Gastrocnemius medialis (tissue), 4 donors: Measurements from ENCODE around the gene CRYGN. TPM values are rescaled to one million over a fixed set of nuclear protein-coding genes. Genes with fewer than 3 reads are reported as not detected.
A peak's percentile ranks its signal among the peaks of the same experiment; 100 is the strongest.

Experiments used
- ATAC-seq, 2 donors: fragments of 150-250 bp; one replicate each; pipeline ENCODE4 v1.9.1; 2016
- DNase-seq, 2 donors: peaks; one replicate each; pipeline ENCODE4 v3.0.0-alpha.2; 2019
- H3K27ac ChIP-seq, 4 donors: fragments of 200-600 bp; sonication (generic); 1 replicate in 1 of 4; 2 replicates in 3 of 4; pipeline ENCODE4 v1.5.1; 2016 to 2018; ENCODE audit warnings: mild to moderate bottlenecking in 2 of 4, moderate library complexity in 1 of 4
- H3K27me3 ChIP-seq, 3 donors: fragments of 200-600 bp; sonication (generic) in 2 of 3; 1 replicate in 1 of 3; 2 replicates in 2 of 3; pipeline versions ENCODE4 v1.5.1 to v1.6.0; 2016 to 2019; ENCODE audit warnings: mild to moderate bottlenecking in 1 of 3, moderate library complexity in 1 of 3
- H3K36me3 ChIP-seq, 2 donors: fragments of 200-600 bp; sonication (generic) in 1 of 2; one replicate each; pipeline ENCODE4 v1.5.1; 2017 to 2018
- H3K4me1 ChIP-seq, 2 donors: fragments of 200-600 bp; sonication (generic) in 1 of 2; one replicate each; pipeline ENCODE4 v1.5.1; 2016 to 2017; ENCODE audit warnings: mild to moderate bottlenecking in 2 of 2
- H3K4me3 ChIP-seq, 4 donors: fragments of 200-600 bp; sonication (generic) in 3 of 4; 1 replicate in 1 of 4; 2 replicates in 3 of 4; pipeline ENCODE4 v1.5.1; 2016 to 2019; ENCODE audit warnings: mild to moderate bottlenecking in 2 of 4
- H3K9me3 ChIP-seq, 3 donors: fragments of 200-600 bp; sonication (generic) in 2 of 3; 1 replicate in 1 of 3; 2 replicates in 2 of 3; pipeline ENCODE4 v1.5.1; 2016 to 2019
- POLR2A ChIP-seq, 2 donors: fragments of 450-650 bp; IDR thresholded peaks; one replicate each; pipeline ENCODE4 v1.6.1; 2017; ENCODE audit warnings: antibody characterized with exemption in 2 of 2, mild to moderate bottlenecking in 2 of 2, moderate library complexity in 2 of 2
- in situ Hi-C, 4 donors: fragments of 200-750 bp; cut with MboI; loops; one replicate each; pipeline versions ENCODE4 v1.15.0 to v1.8.0; 2017; ENCODE audit warnings: low sequenced_read_pairs in 4 of 4
- intact Hi-C: fragments of 100-400 bp; cut with DNase I; formaldehyde crosslinking; loops from one replicate; pipeline ENCODE4 v1.15.1; 2023; ENCODE audit warnings: low total_unique reads
- total RNA-seq, 4 donors: library from RNA; depleted of rRNA; stranded (reverse); fragments of >200 nt; gene quantifications; one replicate each; pipeline versions ENCODE4 v1.1.0 to v1.2.3, GENCODE V29; 2016
- TF ChIP-seq, protein P1 (sequence below), 5 experiments: fragments of 450-650 bp in 3 of 5; fragments of 200-600 bp in 2 of 5; sonication (generic) in 2 of 5; IDR thresholded peaks in 4 of 5; conservative IDR thresholded peaks in 1 of 5; 1 replicate in 4 of 5; 2 replicates in 1 of 5; pipeline ENCODE4 v1.5.1; 2016 to 2019; ENCODE audit warnings: antibody characterized with exemption in 5 of 5, mild to moderate bottlenecking in 3 of 5, moderate library complexity in 3 of 5

Gene CRYGN
- total RNA-seq, 4 donors from 2014 or later: not detected

GRCh38 chr7:151447901-151448260 is 7.9 kb upstream of the CRYGN start:
- peaks cover 0 to 7% of the 10 kb centered on the region in 2 donors for H3K4me1 ChIP-seq
- intact Hi-C loops: loop anchor here (1.0 to 5.0 kb wide), 2 partner anchors 80 to 131 kb away; no protein-coding TSS in a partner anchor
- H3K27me3 ChIP-seq: no peaks in the 10 kb centered on the region
- no peak overlapping the region for H3K27ac ChIP-seq
- in situ Hi-C loops: loop anchor here in 3 of 4 donors (5.0 kb wide), 1 partner anchor 81 kb away; no protein-coding TSS in a partner anchor
- H3K4me3 ChIP-seq: peak overlapping the region; percentile 61 to 82 (median 66)
- no peaks in the 10 kb centered on the region for H3K36me3 ChIP-seq
- no peak for TF ChIP-seq POLR2A (IDR thresholded peaks at IDR 0.05)
- TF ChIP-seq, protein P1, sequence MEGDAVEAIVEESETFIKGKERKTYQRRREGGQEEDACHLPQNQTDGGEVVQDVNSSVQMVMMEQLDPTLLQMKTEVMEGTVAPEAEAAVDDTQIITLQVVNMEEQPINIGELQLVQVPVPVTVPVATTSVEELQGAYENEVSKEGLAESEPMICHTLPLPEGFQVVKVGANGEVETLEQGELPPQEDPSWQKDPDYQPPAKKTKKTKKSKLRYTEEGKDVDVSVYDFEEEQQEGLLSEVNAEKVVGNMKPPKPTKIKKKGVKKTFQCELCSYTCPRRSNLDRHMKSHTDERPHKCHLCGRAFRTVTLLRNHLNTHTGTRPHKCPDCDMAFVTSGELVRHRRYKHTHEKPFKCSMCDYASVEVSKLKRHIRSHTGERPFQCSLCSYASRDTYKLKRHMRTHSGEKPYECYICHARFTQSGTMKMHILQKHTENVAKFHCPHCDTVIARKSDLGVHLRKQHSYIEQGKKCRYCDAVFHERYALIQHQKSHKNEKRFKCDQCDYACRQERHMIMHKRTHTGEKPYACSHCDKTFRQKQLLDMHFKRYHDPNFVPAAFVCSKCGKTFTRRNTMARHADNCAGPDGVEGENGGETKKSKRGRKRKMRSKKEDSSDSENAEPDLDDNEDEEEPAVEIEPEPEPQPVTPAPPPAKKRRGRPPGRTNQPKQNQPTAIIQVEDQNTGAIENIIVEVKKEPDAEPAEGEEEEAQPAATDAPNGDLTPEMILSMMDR (IDR thresholded peaks at IDR 0.05 in 4 of 5, conservative IDR thresholded peaks at IDR 0.05 in 1 of 5): no peak
- H3K9me3 ChIP-seq: no peaks in the 10 kb centered on the region
- ATAC-seq (no peak), DNase-seq (no peak)

GRCh38 chr7:151447312-151447711 is 7.4 kb upstream of the CRYGN start:
- in situ Hi-C loops: loop anchor here in 3 of 4 donors (5.0 kb wide), 1 partner anchor 80 kb away; no protein-coding TSS in a partner anchor
- ATAC-seq: no peak
- no peaks in the 10 kb centered on the region for H3K27me3 ChIP-seq
- peak in 1 of 2 donors; percentile 12 for DNase-seq
- peaks cover 0 to 7% of the 10 kb centered on the region in 2 donors for H3K4me1 ChIP-seq
- H3K4me3 ChIP-seq: no peak overlapping the region
- intact Hi-C loops: loop anchor here (5.0 kb wide), 1 partner anchor 130 kb away; no protein-coding TSS in a partner anchor
- no peaks in the 10 kb centered on the region for H3K9me3 ChIP-seq
- H3K27ac ChIP-seq: no peak overlapping the region
- no peaks in the 10 kb centered on the region for H3K36me3 ChIP-seq
- no peak for TF ChIP-seq POLR2A (IDR thresholded peaks at IDR 0.05)
- TF ChIP-seq, protein P1 (IDR thresholded peaks at IDR 0.05 in 4 of 5, conservative IDR thresholded peaks at IDR 0.05 in 1 of 5): no peak

GRCh38 chr7:151446412-151446811 is 6.5 kb upstream of the CRYGN start:
- Histone ChIP-seq H3K9me3 (no peaks in the 10 kb centered on the region), H3K4me1 (peaks cover 0 to 7% of the 10 kb centered on the region in 2 donors), H3K36me3 (no peaks in the 10 kb centered on the region), H3K4me3 (no peak overlapping the region), H3K27ac (no peak overlapping the region), H3K27me3 (no peaks in the 10 kb centered on the region)
- intact Hi-C loops (loop anchor here (5.0 kb wide), 1 partner anchor 129 kb away; no protein-coding TSS in a partner anchor), in situ Hi-C loops (loop anchor here in 3 of 4 donors (5.0 kb wide), 1 partner anchor 79 kb away; no protein-coding TSS in a partner anchor)
- no peak for ATAC-seq
- peak in 1 of 2 donors; percentile 3 for DNase-seq
- no peak for TF ChIP-seq POLR2A (IDR thresholded peaks at IDR 0.05)
- TF ChIP-seq, protein P1 (IDR thresholded peaks at IDR 0.05 in 4 of 5, conservative IDR thresholded peaks at IDR 0.05 in 1 of 5): no peak

GRCh38 chr7:151444632-151445031 is 4.7 kb upstream of the CRYGN start:
- peaks cover 0 to 11% of the 10 kb centered on the region in 2 donors for H3K4me1 ChIP-seq
- ATAC-seq: no peak
- no peaks in the 10 kb centered on the region for H3K9me3 ChIP-seq
- peaks cover 6 to 13% (median 6%) of the 10 kb centered on the region in 3 donors for H3K27me3 ChIP-seq
- H3K27ac ChIP-seq: no peak overlapping the region
- no peaks in the 10 kb centered on the region for H3K36me3 ChIP-seq
- no peak overlapping the region for H3K4me3 ChIP-seq
- TF ChIP-seq, protein P1 (IDR thresholded peaks at IDR 0.05 in 4 of 5, conservative IDR thresholded peaks at IDR 0.05 in 1 of 5): no peak
- TF ChIP-seq POLR2A (IDR thresholded peaks at IDR 0.05): no peak
- DNase-seq: no peak
- in situ Hi-C loops (loop anchor here in 3 of 4 donors (5.0 kb wide), 1 partner anchor 77 kb away; no protein-coding TSS in a partner anchor), intact Hi-C loops (loop anchor here (5.0 kb wide), 1 partner anchor 127 kb away; no protein-coding TSS in a partner anchor)
